Neural cell (in vitro differentiated cells): ENCODE data around the gene DAZL. TPM values are rescaled to one million over a fixed set of nuclear protein-coding genes. Genes with fewer than 3 reads are reported as not detected.

Experiments
- H2AFZ ChIP-seq: fragments of 200-600, 300-800 bp; sonication (generic), shearing (Covaris generic); 2 replicates; pipeline ENCODE4 v1.6.0; 2014; ENCODE audit warnings: low read depth, mild to moderate bottlenecking, antibody characterized with exemption, low read length, moderate library complexity
- H3F3A ChIP-seq: fragments of 200-600 bp; shearing (Covaris generic); 2 replicates; pipeline ENCODE4 v1.6.1; 2016; ENCODE audit warnings: mild to moderate bottlenecking, moderate library complexity, mixed read lengths, antibody characterized with exemption, low read length; ENCODE audit not compliant: insufficient read depth, poor library complexity, severe bottlenecking
- H3K27ac ChIP-seq: fragments of 200-600, 300-800 bp; sonication (generic), shearing (Covaris generic); 2 replicates; pipeline ENCODE4 v1.5.1; 2014; ENCODE audit warnings: mild to moderate bottlenecking, low read length, moderate library complexity
- H3K27me3 ChIP-seq: fragments of 300-800, 200-600 bp; sonication (generic), shearing (Covaris generic); 2 replicates; pipeline ENCODE4 v1.6.0; 2014; ENCODE audit warnings: mild to moderate bottlenecking, low read depth, low read length, moderate library complexity; ENCODE audit not compliant: insufficient read depth
- H3K36me3 ChIP-seq: fragments of 300-800, 200-600 bp; sonication (generic), shearing (Covaris generic); 2 replicates; pipeline ENCODE4 v1.5.1; 2014; ENCODE audit warnings: mild to moderate bottlenecking, antibody characterized with exemption, low read length, moderate library complexity; ENCODE audit not compliant: insufficient read depth
- H3K4me2 ChIP-seq: fragments of 300-800, 200-600 bp; sonication (generic), shearing (Covaris generic); 2 replicates; pipeline ENCODE4 v1.6.0; 2014; ENCODE audit warnings: mild to moderate bottlenecking, low read length
- H3K4me3 ChIP-seq: fragments of 300-800, 200-600 bp; sonication (generic), shearing (Covaris generic); 2 replicates; pipeline ENCODE4 v1.5.1; 2014; ENCODE audit warnings: mild to moderate bottlenecking, low read length, moderate library complexity
- H3K79me2 ChIP-seq: fragments of 200-600 bp; shearing (Covaris generic); replicated peaks from 2 replicates; pipeline ENCODE4 v1.6.0; 2014; ENCODE audit warnings: mild to moderate bottlenecking, low read length, moderate library complexity; ENCODE audit not compliant: insufficient read depth
- H3K9ac ChIP-seq: fragments of 300-800, 200-600 bp; sonication (generic), shearing (Covaris generic); 2 replicates; pipeline ENCODE4 v1.6.1; 2016; ENCODE audit warnings: mild to moderate bottlenecking, low read length, mixed read lengths
- H3K9me2 ChIP-seq: fragments of 200-600 bp; shearing (Covaris generic); 2 replicates; pipeline ENCODE4 v1.6.1; 2016; ENCODE audit warnings: mild to moderate bottlenecking, low read length, mixed read lengths; ENCODE audit not compliant: insufficient read depth
- H3K9me3 ChIP-seq: fragments of 200-600, 300-800 bp; sonication (generic), shearing (Covaris generic); 2 replicates; pipeline ENCODE4 v1.6.1; 2016; ENCODE audit warnings: mild to moderate bottlenecking, mixed run types, low read length, moderate library complexity, mixed read lengths
- H4K20me1 ChIP-seq: fragments of 200-600 bp; shearing (Covaris generic); 2 replicates; pipeline ENCODE4 v1.6.1; 2016; ENCODE audit warnings: mild to moderate bottlenecking, mixed run types; ENCODE audit not compliant: insufficient read depth
- EP300 ChIP-seq: fragments of 450-650 bp; conservative IDR thresholded peaks from 2 replicates; pipeline ENCODE4 v1.6.1; 2014; ENCODE audit warnings: antibody characterized with exemption, mild to moderate bottlenecking, moderate library complexity; ENCODE audit not compliant: poor library complexity, severe bottlenecking
- EZH2 ChIP-seq: fragments of 200-600, 300-800 bp; shearing (Covaris generic), sonication (generic); IDR thresholded peaks from 2 replicates; pipeline ENCODE4 v1.6.1; 2014; ENCODE audit warnings: antibody characterized with exemption, low read length, borderline replicate concordance, mild to moderate bottlenecking; ENCODE audit not compliant: insufficient read depth, poor library complexity, severe bottlenecking
- MXI1 ChIP-seq: fragments of 450-650 bp; conservative IDR thresholded peaks from 2 replicates; pipeline ENCODE4 v1.6.1; 2014; ENCODE audit warnings: antibody characterized with exemption, mild to moderate bottlenecking; ENCODE audit not compliant: poor library complexity, severe bottlenecking
- POLR2AphosphoS5 ChIP-seq: IDR thresholded peaks from 2 replicates; pipeline ENCODE4 v1.6.1; 2012
- RAD21 ChIP-seq: fragments of 450-650 bp; conservative IDR thresholded peaks from 2 replicates; pipeline ENCODE4 v1.6.1; 2014; ENCODE audit warnings: antibody characterized with exemption, mild to moderate bottlenecking, moderate library complexity
- SMC3 ChIP-seq: fragments of 450-650 bp; conservative IDR thresholded peaks from 2 replicates; pipeline ENCODE4 v1.6.1; 2014; ENCODE audit warnings: antibody characterized with exemption, mild to moderate bottlenecking, moderate library complexity; ENCODE audit not compliant: poor library complexity
- TAF1 ChIP-seq: IDR thresholded peaks from 2 replicates; pipeline ENCODE4 v1.6.1; 2012; ENCODE audit warnings: low read depth
- polyA plus RNA-seq: library from polyadenylated mRNA; depleted of rRNA; stranded (reverse); fragments of >200 nt; gene quantifications from 2 replicates; pipeline ENCODE4 v1.2.3, GENCODE V29; 2014
- TF ChIP-seq, protein P1 (sequence below): IDR thresholded peaks from 2 replicates; pipeline ENCODE4 v1.6.1; 2012; ENCODE audit warnings: borderline replicate concordance
- TF ChIP-seq, protein P2 (sequence below): fragments of 450-650 bp; IDR thresholded peaks from 2 replicates; pipeline ENCODE4 v1.5.1; 2014; ENCODE audit warnings: antibody characterized with exemption, mild to moderate bottlenecking, moderate library complexity; ENCODE audit not compliant: poor library complexity, severe bottlenecking

Gene DAZL
- polyA plus RNA-seq, 1 donor from 2014 or later = not detected

DNA sequence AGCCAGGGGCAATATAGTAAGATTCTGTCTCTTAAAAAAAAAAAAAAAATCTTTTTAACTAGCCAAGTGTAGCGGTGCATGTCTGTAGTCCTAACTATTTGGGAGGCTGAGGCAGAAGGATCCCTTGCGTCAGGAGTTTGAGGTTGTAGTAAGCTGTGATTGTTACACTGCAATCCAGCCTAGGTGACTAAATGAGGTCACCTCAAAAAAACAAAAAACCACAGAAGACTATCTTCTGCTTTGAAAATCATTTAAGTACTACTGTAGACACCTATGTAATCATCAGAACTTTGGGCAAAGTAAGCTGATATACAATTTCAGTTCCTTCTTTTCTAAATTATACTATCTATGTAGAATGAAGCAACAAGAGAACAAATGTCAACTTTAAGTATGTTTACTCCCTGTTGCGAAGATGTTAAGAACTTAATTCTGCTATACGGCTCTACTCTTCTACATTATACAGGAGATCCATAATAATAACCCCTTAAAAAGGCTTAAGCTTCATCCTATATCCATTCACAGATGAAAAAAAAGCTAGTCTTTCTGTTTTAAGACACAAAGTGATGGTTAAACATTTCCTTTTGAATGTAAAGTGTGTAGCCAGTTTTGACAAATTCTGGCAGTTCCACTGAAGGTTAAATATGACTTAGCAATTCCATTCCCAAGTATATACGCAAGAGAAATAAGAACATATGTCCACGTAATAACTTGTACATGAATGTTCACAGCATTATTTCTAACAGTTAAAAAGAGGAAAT, 15.2 kb downstream of the DAZL start:
- TF ChIP-seq, protein P1, sequence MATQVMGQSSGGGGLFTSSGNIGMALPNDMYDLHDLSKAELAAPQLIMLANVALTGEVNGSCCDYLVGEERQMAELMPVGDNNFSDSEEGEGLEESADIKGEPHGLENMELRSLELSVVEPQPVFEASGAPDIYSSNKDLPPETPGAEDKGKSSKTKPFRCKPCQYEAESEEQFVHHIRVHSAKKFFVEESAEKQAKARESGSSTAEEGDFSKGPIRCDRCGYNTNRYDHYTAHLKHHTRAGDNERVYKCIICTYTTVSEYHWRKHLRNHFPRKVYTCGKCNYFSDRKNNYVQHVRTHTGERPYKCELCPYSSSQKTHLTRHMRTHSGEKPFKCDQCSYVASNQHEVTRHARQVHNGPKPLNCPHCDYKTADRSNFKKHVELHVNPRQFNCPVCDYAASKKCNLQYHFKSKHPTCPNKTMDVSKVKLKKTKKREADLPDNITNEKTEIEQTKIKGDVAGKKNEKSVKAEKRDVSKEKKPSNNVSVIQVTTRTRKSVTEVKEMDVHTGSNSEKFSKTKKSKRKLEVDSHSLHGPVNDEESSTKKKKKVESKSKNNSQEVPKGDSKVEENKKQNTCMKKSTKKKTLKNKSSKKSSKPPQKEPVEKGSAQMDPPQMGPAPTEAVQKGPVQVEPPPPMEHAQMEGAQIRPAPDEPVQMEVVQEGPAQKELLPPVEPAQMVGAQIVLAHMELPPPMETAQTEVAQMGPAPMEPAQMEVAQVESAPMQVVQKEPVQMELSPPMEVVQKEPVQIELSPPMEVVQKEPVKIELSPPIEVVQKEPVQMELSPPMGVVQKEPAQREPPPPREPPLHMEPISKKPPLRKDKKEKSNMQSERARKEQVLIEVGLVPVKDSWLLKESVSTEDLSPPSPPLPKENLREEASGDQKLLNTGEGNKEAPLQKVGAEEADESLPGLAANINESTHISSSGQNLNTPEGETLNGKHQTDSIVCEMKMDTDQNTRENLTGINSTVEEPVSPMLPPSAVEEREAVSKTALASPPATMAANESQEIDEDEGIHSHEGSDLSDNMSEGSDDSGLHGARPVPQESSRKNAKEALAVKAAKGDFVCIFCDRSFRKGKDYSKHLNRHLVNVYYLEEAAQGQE = no peak
- no peak for TF ChIP-seq EP300
- no peak for TF ChIP-seq TAF1
- TF ChIP-seq MXI1 = no peak
- TF ChIP-seq EZH2 = no peak
- TF ChIP-seq SMC3 = no peak
- no peak for TF ChIP-seq RAD21
- no peak for TF ChIP-seq POLR2AphosphoS5
- TF ChIP-seq, protein P2, sequence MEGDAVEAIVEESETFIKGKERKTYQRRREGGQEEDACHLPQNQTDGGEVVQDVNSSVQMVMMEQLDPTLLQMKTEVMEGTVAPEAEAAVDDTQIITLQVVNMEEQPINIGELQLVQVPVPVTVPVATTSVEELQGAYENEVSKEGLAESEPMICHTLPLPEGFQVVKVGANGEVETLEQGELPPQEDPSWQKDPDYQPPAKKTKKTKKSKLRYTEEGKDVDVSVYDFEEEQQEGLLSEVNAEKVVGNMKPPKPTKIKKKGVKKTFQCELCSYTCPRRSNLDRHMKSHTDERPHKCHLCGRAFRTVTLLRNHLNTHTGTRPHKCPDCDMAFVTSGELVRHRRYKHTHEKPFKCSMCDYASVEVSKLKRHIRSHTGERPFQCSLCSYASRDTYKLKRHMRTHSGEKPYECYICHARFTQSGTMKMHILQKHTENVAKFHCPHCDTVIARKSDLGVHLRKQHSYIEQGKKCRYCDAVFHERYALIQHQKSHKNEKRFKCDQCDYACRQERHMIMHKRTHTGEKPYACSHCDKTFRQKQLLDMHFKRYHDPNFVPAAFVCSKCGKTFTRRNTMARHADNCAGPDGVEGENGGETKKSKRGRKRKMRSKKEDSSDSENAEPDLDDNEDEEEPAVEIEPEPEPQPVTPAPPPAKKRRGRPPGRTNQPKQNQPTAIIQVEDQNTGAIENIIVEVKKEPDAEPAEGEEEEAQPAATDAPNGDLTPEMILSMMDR = no peak
- H3K27me3 ChIP-seq = no peaks in the 10 kb centered on the region
- H3K9ac ChIP-seq = no peak overlapping the region
- H3K27ac ChIP-seq = no peak overlapping the region
- H3K9me2 ChIP-seq = no peaks in the 10 kb centered on the region
- no peak overlapping the region for H3K4me3 ChIP-seq
- no peaks in the 10 kb centered on the region for H3K79me2 ChIP-seq
- H2AFZ ChIP-seq = no peak overlapping the region
- no peaks in the 10 kb centered on the region for H3F3A ChIP-seq
- H3K4me2 ChIP-seq = no peak overlapping the region
- no peaks in the 10 kb centered on the region for H3K9me3 ChIP-seq
- no peaks in the 10 kb centered on the region for H3K36me3 ChIP-seq
- no peaks in the 10 kb centered on the region for H4K20me1 ChIP-seq

DNA sequence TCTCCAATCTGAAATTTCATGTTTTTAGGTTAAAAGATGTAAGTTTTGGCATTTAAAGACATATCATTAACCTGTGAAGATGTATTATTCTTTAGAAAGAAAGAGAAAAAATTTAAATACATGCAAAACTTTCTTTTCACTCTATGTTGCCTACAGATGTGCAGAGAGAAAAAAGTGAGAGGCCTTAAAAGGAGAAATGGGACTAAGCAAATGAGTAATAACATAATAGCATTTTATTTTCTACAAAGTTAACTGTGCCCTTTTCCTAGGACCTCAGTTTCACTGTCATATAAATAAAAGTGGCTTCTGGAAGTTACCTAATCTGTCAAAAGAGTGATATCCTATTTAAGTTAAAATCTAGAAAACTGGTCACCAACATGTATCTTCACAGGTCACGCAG, 16.1 kb downstream of the DAZL start:
- Histone ChIP-seq H3K79me2 (no peaks in the 10 kb centered on the region), H3K9ac (no peak overlapping the region), H3K9me2 (no peaks in the 10 kb centered on the region), H3K9me3 (no peaks in the 10 kb centered on the region), H3K27me3 (no peaks in the 10 kb centered on the region), H3K4me2 (no peak overlapping the region), H3K27ac (no peak overlapping the region), H4K20me1 (no peaks in the 10 kb centered on the region), H2AFZ (no peak overlapping the region), H3F3A (no peaks in the 10 kb centered on the region), H3K4me3 (no peak overlapping the region), H3K36me3 (no peaks in the 10 kb centered on the region)
- TF ChIP-seq, protein P1 = no peak
- TF ChIP-seq MXI1 (no peak), SMC3 (no peak), RAD21 (no peak), POLR2AphosphoS5 (no peak)
- TF ChIP-seq, protein P2 = no peak
